Measurements from ENCODE around the gene LEKR1.
A peak's percentile ranks its signal among the peaks of the same experiment; 100 is the strongest.
"Not testable (repeated sequence)": the region's sequence is repeated elsewhere in the genome, so short reads cannot be mapped to it uniquely, and the experiment has no call there.

The LEKR1 gene

GRCh38 chr3:156817646-156818272 lies 8.4 kb upstream of the LEKR1 start:
- no peak for TF ChIP-seq CTCF (IDR thresholded peaks at IDR 0.05; ENCODE audit: low read depth, low read length)
- H3K27me3 ChIP-seq (ENCODE audit: insufficient read depth, low read depth, severe bottlenecking), result no peaks in the 10 kb centered on the region
- H3K9me3 ChIP-seq (ENCODE audit: severe bottlenecking), result no peaks in the 10 kb centered on the region
- peak overlapping the region; percentile 85 for H3K4me3 ChIP-seq (ENCODE audit: low read depth, low read length)
- H3K36me3 ChIP-seq, result no peaks in the 10 kb centered on the region
- no peak for DNase-seq
- peak overlapping the region; percentile 51 for H3K27ac ChIP-seq

DNA sequence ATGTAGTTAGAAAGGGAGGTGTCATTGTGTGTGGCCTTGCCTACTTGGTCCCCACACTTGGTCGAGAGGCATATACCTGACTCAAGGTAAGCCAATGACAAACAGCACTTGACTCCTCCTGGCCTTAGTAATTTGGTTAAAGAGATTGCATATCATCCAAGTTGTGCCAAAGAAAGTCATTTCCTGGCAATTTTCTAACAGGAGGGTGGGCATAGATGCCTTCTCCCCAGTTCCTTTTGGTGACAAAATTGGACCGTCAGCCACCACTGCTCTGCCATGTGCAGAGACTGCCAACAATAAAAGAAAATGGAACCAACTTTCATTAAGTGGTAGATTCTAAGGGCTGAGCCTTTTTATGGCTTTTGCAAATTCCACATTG lies 7.9 kb upstream of the LEKR1 start:
- no peak for DNase-seq
- no peaks in the 10 kb centered on the region for H3K27me3 ChIP-seq (ENCODE audit: insufficient read depth, low read depth, severe bottlenecking)
- no peaks in the 10 kb centered on the region for H3K36me3 ChIP-seq
- TF ChIP-seq CTCF (IDR thresholded peaks at IDR 0.05; ENCODE audit: low read depth, low read length), result no peak
- H3K9me3 ChIP-seq (ENCODE audit: severe bottlenecking), result no peaks in the 10 kb centered on the region
- no peak overlapping the region for H3K4me3 ChIP-seq (ENCODE audit: low read depth, low read length)
- H3K27ac ChIP-seq, result no peak overlapping the region

- TF ChIP-seq CTCF (IDR thresholded peaks at IDR 0.05; ENCODE audit: low read depth, low read length), result no peak
- Histone ChIP-seq H3K4me3 (ENCODE audit: low read depth, low read length) (no peak overlapping the region), H3K27ac (no peak overlapping the region)
These were observed 7.3 kb upstream of the LEKR1 start for GRCh38 chr3:156818890-156819289.

GRCh38 chr3:156819842-156820691 lies 6.1 kb upstream of the LEKR1 start:
- no peak overlapping the region for H3K27ac ChIP-seq
- no peak overlapping the region for H3K4me3 ChIP-seq (ENCODE audit: low read depth, low read length)
- H3K27me3 ChIP-seq (ENCODE audit: insufficient read depth, low read depth, severe bottlenecking), result no peaks in the 10 kb centered on the region
- no peak for DNase-seq
- no peaks in the 10 kb centered on the region for H3K9me3 ChIP-seq (ENCODE audit: severe bottlenecking)
- H3K36me3 ChIP-seq, result no peaks in the 10 kb centered on the region
- no peak for TF ChIP-seq CTCF (IDR thresholded peaks at IDR 0.05; ENCODE audit: low read depth, low read length)

More at GRCh38 chr3:156818890-156819289, 7.3 kb upstream of the LEKR1 start:
- Histone ChIP-seq H3K36me3 (no peaks in the 10 kb centered on the region), H3K9me3 (ENCODE audit: severe bottlenecking) (no peaks in the 10 kb centered on the region), H3K27me3 (ENCODE audit: insufficient read depth, low read depth, severe bottlenecking) (no peaks in the 10 kb centered on the region)
- DNase-seq, result no peak

DNA sequence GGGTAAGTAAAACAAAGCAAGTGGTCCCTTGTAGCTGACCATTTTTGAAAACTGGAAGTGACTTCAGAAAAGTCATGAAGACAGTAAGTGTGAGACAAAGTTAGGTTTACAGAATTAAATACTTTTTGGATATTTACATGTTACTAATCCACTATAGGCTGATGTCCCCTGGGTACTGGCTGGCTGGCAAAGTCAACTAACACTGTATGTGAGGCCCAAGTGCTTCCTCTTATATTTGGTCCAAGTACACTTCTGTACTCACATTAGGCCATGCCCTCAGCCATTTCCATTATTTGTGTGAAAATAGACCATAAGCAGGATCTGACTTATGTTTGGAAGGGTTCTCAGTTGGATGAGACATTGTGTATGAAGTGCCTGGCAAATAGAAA lies 5.5 kb upstream of the LEKR1 start:
- DNase-seq, result no peak
- TF ChIP-seq CTCF (IDR thresholded peaks at IDR 0.05; ENCODE audit: low read depth, low read length), result no peak
- Histone ChIP-seq H3K27me3 (ENCODE audit: insufficient read depth, low read depth, severe bottlenecking) (no peaks in the 10 kb centered on the region), H3K9me3 (ENCODE audit: severe bottlenecking) (no peaks in the 10 kb centered on the region), H3K27ac (no peak overlapping the region), H3K36me3 (no peaks in the 10 kb centered on the region), H3K4me3 (ENCODE audit: low read depth, low read length) (no peak overlapping the region)

GRCh38 chr3:156822626-156823260 lies 3.4 kb upstream of the LEKR1 start:
- not testable (repeated sequence) for H3K9me3 ChIP-seq (ENCODE audit: severe bottlenecking); H3K4me3 ChIP-seq (ENCODE audit: low read depth, low read length); H3K36me3 ChIP-seq; H3K27me3 ChIP-seq (ENCODE audit: insufficient read depth, low read depth, severe bottlenecking); H3K27ac ChIP-seq; DNase-seq

All from WERI-Rb-1 (cell line).